ENCODE results near the gene ANKRD23. TPM values are rescaled to one million over a fixed set of nuclear protein-coding genes. Genes with fewer than 3 reads are reported as not detected.

The ANKRD23 gene
- total and polyA plus RNA-seq, 2 of the 13 experiments (the other 11 are each of a cell fraction or from before 2014, with no cell fraction given) = 1.5 to 1.6 TPM

DNA sequence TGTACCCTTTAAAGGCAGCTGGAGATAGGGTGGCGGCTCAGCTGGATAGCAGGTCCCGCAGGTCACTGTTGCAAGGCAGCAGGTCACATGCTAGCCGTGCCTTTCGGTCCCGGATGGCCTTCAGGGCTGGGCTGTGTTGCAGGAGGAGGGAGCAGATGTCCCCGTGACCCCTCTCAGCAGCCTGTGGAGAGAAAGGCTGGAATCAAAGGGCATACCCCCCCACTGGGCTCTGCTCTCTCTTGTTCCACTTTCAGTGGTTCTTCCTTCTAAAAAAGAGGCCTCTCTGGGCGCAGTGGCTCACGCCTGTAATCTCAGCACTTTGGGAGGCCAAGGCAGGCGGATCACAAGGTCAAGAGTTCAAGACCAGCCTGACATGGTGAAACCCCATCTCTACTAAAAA, 4.4 kb upstream of the ANKRD23 start (continued):
- TF ChIP-seq, protein P1, sequence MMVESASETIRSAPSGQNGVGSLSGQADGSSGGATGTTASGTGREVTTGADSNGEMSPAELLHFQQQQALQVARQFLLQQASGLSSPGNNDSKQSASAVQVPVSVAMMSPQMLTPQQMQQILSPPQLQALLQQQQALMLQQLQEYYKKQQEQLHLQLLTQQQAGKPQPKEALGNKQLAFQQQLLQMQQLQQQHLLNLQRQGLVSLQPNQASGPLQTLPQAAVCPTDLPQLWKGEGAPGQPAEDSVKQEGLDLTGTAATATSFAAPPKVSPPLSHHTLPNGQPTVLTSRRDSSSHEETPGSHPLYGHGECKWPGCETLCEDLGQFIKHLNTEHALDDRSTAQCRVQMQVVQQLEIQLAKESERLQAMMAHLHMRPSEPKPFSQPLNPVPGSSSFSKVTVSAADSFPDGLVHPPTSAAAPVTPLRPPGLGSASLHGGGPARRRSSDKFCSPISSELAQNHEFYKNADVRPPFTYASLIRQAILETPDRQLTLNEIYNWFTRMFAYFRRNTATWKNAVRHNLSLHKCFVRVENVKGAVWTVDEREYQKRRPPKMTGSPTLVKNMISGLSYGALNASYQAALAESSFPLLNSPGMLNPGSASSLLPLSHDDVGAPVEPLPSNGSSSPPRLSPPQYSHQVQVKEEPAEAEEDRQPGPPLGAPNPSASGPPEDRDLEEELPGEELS (CRISPR knock-in tag; IDR thresholded peaks at IDR 0.05) = 0 out of 2 replicates have a peak, but pooled peaks have one; percentile 15
- TF ChIP-seq FOXK1 (CRISPR knock-in tag; IDR thresholded peaks at IDR 0.05; ENCODE audit: borderline replicate concordance, low read depth) (no peak), ZNF224 (CRISPR knock-in tag; IDR thresholded peaks at IDR 0.05) (no peak), ZNF567 (CRISPR knock-in tag; IDR thresholded peaks at IDR 0.05; ENCODE audit: borderline replicate concordance) (no peak), TBL1XR1 (IDR thresholded peaks at IDR 0.05; ENCODE audit: borderline replicate concordance, low read length, partially characterized antibody) (no peak), ZNF780A (CRISPR knock-in tag; IDR thresholded peaks at IDR 0.05) (no peak), MZF1 (CRISPR knock-in tag; IDR thresholded peaks at IDR 0.05; ENCODE audit: borderline replicate concordance) (no peak), ZNF777 (CRISPR knock-in tag; IDR thresholded peaks at IDR 0.05) (no peak), ELF1 (CRISPR knock-in tag; IDR thresholded peaks at IDR 0.05) (no peak), CBX1 (IDR thresholded peaks at IDR 0.05; ENCODE audit: low read depth) (no peak), HOXA3 (CRISPR knock-in tag; IDR thresholded peaks at IDR 0.05) (peak; percentile 46; the same call in 1 of the 2 replicates), NR2C2 (CRISPR knock-in tag; IDR thresholded peaks at IDR 0.05; ENCODE audit: borderline replicate concordance) (peak; percentile 55), MIXL1 (CRISPR knock-in tag; IDR thresholded peaks at IDR 0.05) (no peak), KLF12 (CRISPR knock-in tag; IDR thresholded peaks at IDR 0.05; ENCODE audit: borderline replicate concordance) (no peak), ZNF460 (CRISPR knock-in tag; IDR thresholded peaks at IDR 0.05; ENCODE audit: borderline replicate concordance) (peak; percentile 59), ATF1 (CRISPR knock-in tag; IDR thresholded peaks at IDR 0.05) (no peak), SMARCE1 (IDR thresholded peaks at IDR 0.05; ENCODE audit: borderline replicate concordance) (no peak), GFI1 (CRISPR knock-in tag; IDR thresholded peaks at IDR 0.05; ENCODE audit: borderline replicate concordance) (no peak), NR1H2 (CRISPR knock-in tag; IDR thresholded peaks at IDR 0.05; ENCODE audit: borderline replicate concordance, low read depth) (no peak), TBX3 (IDR thresholded peaks at IDR 0.05; ENCODE audit: borderline replicate concordance) (no peak)
- TF ChIP-seq, protein P2, sequence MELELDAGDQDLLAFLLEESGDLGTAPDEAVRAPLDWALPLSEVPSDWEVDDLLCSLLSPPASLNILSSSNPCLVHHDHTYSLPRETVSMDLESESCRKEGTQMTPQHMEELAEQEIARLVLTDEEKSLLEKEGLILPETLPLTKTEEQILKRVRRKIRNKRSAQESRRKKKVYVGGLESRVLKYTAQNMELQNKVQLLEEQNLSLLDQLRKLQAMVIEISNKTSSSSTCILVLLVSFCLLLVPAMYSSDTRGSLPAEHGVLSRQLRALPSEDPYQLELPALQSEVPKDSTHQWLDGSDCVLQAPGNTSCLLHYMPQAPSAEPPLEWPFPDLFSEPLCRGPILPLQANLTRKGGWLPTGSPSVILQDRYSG (CRISPR knock-in tag; IDR thresholded peaks at IDR 0.05) = no peak
- TF ChIP-seq, protein P3, sequence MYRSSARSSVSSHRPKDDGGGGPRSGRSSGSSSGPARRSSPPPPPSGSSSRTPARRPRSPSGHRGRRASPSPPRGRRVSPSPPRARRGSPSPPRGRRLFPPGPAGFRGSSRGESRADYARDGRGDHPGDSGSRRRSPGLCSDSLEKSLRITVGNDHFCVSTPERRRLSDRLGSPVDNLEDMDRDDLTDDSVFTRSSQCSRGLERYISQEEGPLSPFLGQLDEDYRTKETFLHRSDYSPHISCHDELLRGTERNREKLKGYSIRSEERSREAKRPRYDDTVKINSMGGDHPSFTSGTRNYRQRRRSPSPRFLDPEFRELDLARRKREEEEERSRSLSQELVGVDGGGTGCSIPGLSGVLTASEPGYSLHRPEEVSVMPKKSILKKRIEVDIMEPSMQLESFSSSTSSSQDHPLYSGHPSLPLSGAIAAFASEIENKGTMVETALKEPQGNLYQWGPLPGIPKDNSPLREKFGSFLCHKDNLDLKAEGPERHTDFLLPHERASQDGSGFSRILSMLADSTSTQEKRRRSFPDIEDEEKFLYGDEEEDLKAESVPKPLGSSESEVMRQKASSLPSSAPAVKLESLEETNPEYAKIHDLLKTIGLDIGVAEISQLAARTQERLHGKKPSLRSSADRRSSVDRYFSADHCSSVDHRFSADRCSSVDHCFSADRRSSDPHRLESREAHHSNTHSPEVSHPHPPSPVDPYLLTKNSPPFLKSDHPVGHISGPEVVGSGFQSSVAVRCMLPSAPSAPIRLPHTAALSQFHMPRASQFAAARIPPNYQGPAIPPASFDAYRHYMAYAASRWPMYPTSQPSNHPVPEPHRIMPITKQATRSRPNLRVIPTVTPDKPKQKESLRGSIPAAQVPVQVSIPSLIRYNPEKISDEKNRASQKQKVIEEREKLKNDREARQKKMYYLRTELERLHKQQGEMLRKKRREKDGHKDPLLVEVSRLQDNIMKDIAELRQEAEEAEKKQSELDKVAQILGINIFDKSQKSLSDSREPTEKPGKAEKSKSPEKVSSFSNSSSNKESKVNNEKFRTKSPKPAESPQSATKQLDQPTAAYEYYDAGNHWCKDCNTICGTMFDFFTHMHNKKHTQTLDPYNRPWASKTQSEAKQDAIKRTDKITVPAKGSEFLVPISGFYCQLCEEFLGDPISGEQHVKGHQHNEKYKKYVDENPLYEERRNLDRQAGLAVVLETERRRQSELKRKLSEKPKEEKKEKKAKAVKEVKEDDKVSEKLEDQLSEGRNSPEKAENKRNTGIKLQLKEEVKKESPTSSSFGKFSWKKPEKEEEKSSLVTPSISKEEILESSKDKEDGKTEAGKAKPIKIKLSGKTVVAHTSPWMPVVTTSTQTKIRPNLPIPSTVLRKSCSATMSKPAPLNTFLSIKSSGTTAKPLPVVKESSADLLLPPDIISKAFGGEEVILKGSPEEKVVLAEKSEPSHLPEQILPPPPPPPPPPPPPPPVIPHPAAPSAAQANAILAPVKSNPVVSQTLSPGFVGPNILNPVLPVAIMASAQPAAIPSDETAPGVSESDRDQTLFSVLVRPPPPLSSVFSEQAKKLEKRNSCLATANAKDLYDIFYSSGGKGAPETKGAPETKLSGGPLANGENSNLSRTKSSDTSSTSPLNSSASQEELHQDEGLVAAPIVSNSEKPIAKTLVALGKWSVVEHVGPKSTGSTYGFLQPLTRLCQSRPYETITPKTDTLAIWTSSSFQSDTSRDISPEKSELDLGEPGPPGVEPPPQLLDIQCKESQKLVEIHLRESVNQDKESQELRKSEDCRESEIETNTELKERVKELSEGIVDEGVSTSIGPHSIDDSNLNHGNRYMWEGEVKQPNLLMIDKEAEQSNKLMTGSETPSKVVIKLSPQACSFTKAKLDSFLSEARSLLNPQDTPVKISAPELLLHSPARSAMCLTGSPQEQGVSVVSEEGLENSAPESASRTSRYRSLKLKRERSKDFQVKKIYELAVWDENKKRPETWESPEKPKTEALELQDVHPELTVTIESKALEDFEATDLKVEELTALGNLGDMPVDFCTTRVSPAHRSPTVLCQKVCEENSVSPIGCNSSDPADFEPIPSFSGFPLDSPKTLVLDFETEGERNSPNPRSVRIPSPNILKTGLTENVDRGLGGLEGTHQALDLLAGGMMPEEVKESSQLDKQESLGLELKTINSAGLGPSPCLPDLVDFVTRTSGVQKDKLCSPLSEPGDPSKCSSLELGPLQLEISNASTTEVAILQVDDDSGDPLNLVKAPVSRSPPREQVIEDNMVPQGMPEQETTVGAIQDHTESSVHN (CRISPR knock-in tag; IDR thresholded peaks at IDR 0.05) = no peak

All from HepG2 (cell line).